ENCODE measurements around the gene RNF146. TPM values are rescaled to one million over a fixed set of nuclear protein-coding genes. Genes with fewer than 3 reads are reported as not detected.

RNF146 gene
- total RNA-seq, 1 donor from 2014 or later: 45.5 TPM

DNA sequence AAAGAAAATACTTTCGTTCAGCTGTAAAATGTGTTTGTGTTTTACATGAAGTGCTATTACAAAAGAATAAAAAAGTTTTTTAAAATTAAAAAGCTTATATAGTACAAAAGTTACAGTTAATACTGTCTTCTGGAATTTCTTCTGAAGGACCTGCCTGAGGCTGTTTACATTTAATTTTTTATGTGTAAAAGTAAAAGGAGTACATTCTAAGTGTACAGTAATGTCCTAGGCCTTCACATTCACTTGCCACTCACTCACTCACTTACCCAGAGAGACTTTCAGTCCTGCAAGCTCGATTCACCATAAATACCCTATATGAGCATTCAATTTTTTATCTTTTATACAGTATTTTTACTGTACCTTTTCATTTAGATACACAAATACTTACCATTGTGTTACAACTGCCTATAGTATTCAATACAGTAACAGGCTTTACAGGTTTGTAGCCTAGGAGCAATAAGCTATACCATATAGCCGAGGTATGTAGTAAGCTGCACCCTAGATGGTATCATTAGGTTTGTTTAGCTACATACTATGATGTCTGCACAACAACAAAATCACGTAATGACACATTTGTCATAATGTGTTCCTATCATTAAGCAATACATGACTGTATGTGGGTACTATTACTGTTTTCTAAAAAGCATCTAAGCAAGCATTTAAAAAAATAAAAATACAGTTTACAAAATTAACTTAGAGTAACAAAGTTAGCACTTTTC is 33.0 kb downstream of the RNF146 start:
- peaks cover 3% of the 10 kb centered on the region for H3K9me3 Mint-ChIP-seq
- H3K36me3 Mint-ChIP-seq: peaks cover 14% of the 10 kb centered on the region
- H3K4me3 Mint-ChIP-seq: no peak overlapping the region
- peaks cover 20% of the 10 kb centered on the region for H3K4me1 Mint-ChIP-seq
- peak overlapping the region; percentile 19 for H3K27ac Mint-ChIP-seq
- H3K27me3 Mint-ChIP-seq (ENCODE audit: low read depth): no peaks in the 10 kb centered on the region
- TF ChIP-seq, protein P1, sequence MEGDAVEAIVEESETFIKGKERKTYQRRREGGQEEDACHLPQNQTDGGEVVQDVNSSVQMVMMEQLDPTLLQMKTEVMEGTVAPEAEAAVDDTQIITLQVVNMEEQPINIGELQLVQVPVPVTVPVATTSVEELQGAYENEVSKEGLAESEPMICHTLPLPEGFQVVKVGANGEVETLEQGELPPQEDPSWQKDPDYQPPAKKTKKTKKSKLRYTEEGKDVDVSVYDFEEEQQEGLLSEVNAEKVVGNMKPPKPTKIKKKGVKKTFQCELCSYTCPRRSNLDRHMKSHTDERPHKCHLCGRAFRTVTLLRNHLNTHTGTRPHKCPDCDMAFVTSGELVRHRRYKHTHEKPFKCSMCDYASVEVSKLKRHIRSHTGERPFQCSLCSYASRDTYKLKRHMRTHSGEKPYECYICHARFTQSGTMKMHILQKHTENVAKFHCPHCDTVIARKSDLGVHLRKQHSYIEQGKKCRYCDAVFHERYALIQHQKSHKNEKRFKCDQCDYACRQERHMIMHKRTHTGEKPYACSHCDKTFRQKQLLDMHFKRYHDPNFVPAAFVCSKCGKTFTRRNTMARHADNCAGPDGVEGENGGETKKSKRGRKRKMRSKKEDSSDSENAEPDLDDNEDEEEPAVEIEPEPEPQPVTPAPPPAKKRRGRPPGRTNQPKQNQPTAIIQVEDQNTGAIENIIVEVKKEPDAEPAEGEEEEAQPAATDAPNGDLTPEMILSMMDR (IDR thresholded peaks at IDR 0.05; ENCODE audit: unreplicated experiment): no peak
- no peak for DNase-seq (ENCODE audit: low spot score in 2 of 2, unreplicated experiment in 2 of 2)

DNA sequence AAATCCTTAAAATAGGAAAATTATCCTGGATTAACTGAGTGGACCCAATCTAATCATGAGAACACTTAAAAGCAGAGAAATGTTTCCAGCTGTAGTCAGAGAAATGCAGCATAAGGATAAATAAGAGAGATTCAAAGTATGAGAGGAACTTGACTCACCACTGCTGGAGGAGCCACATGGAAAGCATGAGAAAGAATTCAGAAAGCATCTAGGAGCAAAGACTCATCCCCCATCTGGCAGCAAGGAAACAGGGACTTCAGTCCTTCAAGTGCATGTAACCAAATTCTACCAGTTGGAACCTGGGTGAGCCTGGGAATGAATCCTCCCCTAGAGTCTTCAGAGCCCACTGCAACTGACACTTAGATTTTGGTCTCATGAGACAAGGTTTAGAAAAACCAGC is 33.7 kb downstream of the RNF146 start:
- H3K4me3 Mint-ChIP-seq: no peak overlapping the region
- peaks cover 18% of the 10 kb centered on the region for H3K36me3 Mint-ChIP-seq
- H3K9me3 Mint-ChIP-seq: peaks cover 10% of the 10 kb centered on the region
- peaks cover 20% of the 10 kb centered on the region for H3K4me1 Mint-ChIP-seq
- peak overlapping the region; percentile 36 for H3K27ac Mint-ChIP-seq
- TF ChIP-seq, protein P1 (IDR thresholded peaks at IDR 0.05; ENCODE audit: unreplicated experiment): no peak
- DNase-seq (ENCODE audit: low spot score in 2 of 2, unreplicated experiment in 2 of 2): no peak
- H3K27me3 Mint-ChIP-seq (ENCODE audit: low read depth): no peaks in the 10 kb centered on the region

DNA sequence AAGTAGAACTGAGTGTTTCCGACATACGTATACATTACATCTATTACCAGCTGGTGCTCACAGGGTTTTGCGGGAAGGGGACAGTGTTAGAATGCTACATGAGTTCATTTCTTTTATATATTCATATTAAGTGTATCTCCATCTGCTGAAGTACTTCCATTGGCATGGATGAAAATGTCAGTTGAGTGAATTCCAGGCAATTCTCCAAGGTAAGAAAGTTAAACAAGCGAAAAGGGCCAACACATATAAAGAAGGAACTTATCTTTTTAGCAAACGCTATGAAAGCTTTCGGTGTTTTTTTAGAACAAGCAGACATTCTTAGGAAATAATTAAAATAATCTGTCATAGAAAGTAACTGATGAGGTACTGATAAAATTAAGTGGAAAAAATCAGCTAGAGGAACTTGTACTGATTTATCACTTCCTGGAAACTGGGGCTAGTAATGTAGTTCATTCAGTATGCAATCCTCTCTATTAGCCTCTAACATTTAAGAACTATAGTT is 34.6 kb downstream of the RNF146 start:
- no peak overlapping the region for H3K4me3 Mint-ChIP-seq
- peak overlapping the region; percentile 77 for H3K27ac Mint-ChIP-seq
- TF ChIP-seq, protein P1 (IDR thresholded peaks at IDR 0.05; ENCODE audit: unreplicated experiment): no peak
- H3K9me3 Mint-ChIP-seq: peaks cover 18% of the 10 kb centered on the region
- peaks cover 26% of the 10 kb centered on the region for H3K36me3 Mint-ChIP-seq
- H3K27me3 Mint-ChIP-seq (ENCODE audit: low read depth): no peaks in the 10 kb centered on the region
- no peak for DNase-seq (ENCODE audit: low spot score in 2 of 2, unreplicated experiment in 2 of 2)
- H3K4me1 Mint-ChIP-seq: peaks cover 20% of the 10 kb centered on the region

DNA sequence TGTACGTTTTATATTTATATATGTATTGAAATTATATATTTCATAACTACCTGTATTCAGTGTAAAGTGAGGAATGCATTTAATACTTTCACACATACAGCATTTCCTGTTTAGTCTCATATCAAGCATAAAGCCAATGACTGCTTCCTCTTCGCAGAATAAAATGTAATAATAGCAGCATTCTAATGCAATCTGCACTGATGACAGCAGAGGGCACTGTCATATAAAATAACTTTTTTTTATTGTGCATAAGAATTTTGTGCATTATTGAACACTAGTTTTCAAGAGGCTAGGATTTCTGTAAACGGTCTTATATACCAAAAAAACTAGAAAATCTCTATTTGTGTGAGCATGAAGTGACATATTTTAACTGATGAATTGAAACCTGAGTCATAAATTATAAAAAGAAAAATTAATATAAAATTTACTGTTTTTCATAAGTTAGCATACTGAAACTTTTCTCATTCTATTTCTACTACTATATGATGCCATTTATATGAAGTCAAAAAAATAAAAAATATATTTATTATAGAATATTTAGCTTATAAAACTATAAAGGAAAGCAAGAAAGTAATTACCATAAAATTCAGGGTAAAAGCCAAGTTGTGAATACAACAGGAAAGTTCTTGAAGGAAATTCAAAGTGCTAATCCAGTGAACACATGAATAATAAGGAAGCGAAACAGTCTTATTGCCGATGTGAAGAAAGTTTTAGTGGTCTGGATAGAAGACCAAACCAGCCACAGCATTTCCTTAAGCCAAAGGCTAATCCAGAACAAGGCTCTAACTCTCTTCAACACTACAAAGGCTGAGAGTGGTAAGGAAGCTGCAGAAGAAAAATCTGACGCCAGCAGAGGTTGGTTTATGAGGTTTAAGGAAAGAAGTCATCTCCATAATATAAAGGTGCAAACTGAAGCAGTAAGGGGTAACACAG is 36.3 kb downstream of the RNF146 start:
- no peaks in the 10 kb centered on the region for H3K27me3 Mint-ChIP-seq (ENCODE audit: low read depth)
- peaks cover 35% of the 10 kb centered on the region for H3K36me3 Mint-ChIP-seq
- no peak overlapping the region for H3K27ac Mint-ChIP-seq

DNA sequence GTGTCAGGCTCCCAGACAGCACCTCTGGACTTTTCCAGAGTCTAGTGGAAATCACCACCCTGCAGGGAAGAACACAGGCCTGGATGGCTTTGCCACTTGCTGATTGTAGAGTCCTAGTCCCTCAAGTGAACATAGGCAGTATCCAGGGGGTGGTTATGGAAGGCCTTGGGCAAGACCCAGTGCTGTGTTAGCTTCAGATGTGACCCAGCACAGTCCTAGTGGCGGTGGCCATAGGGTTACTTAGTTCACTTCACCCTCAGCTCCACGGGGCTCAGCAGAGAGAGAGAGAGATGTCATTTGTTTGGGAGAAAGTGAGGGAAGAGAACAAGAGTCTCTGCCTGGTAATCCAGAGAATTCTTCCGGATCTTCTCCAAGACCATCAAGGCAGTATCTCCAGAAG is 37.3 kb downstream of the RNF146 start:
- DNase-seq (ENCODE audit: low spot score in 2 of 2, unreplicated experiment in 2 of 2): no peak
- Mint-ChIP-seq H3K9me3 (peaks cover 42% of the 10 kb centered on the region), H3K4me1 (peaks cover 16% of the 10 kb centered on the region), H3K27me3 (ENCODE audit: low read depth) (no peaks in the 10 kb centered on the region), H3K4me3 (no peak overlapping the region), H3K36me3 (peaks cover 45% of the 10 kb centered on the region), H3K27ac (no peak overlapping the region)
- TF ChIP-seq, protein P1 (IDR thresholded peaks at IDR 0.05; ENCODE audit: unreplicated experiment): no peak

More for the DNA sequence above, 36.3 kb downstream of the RNF146 start:
- TF ChIP-seq, protein P1 (IDR thresholded peaks at IDR 0.05; ENCODE audit: unreplicated experiment): peak; percentile 68
- DNase-seq (ENCODE audit: low spot score in 2 of 2, unreplicated experiment in 2 of 2): no peak
- H3K9me3 Mint-ChIP-seq: peaks cover 33% of the 10 kb centered on the region
- H3K4me1 Mint-ChIP-seq: peaks cover 16% of the 10 kb centered on the region
- H3K4me3 Mint-ChIP-seq: no peak overlapping the region
